Right lobe of liver (tissue), 6 donors: ENCODE measurements around the gene RAP1GAP2. TPM values are rescaled to one million over a fixed set of nuclear protein-coding genes. Genes with fewer than 3 reads are reported as not detected.

Experiments used
- ATAC-seq, 4 donors: fragments of 200-7000 bp; cut with Tn5 transposase; one replicate each; pipeline ENCODE4 v1.9.1; 2020; ENCODE audit warnings: mild to moderate bottlenecking in 4 of 4, moderate library complexity in 4 of 4
- DNase-seq, 3 donors: peaks; one replicate each; pipeline ENCODE4 v3.0.0-alpha.2; 2020
- H3K27ac ChIP-seq, 3 donors: fragments of 200-600 bp; one replicate each; pipeline ENCODE4 v1.8.0; 2022
- H3K27me3 ChIP-seq, 2 donors: fragments of 200-600 bp; one replicate each; pipeline ENCODE4 v1.8.0; 2022
- H3K36me3 ChIP-seq, 4 donors: fragments of 200-600 bp; sonication (generic) in 1 of 4; one replicate each; pipeline versions ENCODE4 v1.5.1 to v1.8.0; 2017 to 2022; ENCODE audit warnings: control low read depth in 1 of 4
- H3K4me1 ChIP-seq, 4 donors: fragments of 200-600 bp; sonication (generic) in 1 of 4; one replicate each; pipeline versions ENCODE4 v1.5.1 to v1.8.0; 2017 to 2022; ENCODE audit warnings: control low read depth in 1 of 4
- H3K4me3 ChIP-seq, 3 donors: fragments of 200-600 bp; one replicate each; pipeline ENCODE4 v1.8.0; 2022
- H3K9me3 ChIP-seq, 4 donors: fragments of 200-600 bp; sonication (generic) in 1 of 4; one replicate each; pipeline versions ENCODE4 v1.5.1 to v1.8.0; 2017 to 2022; ENCODE audit warnings: control low read depth in 1 of 4
- CTCF ChIP-seq, 4 donors: fragments of 200-600 bp in 3 of 4; fragments of 450-650 bp in 1 of 4; IDR thresholded peaks; one replicate each; pipeline versions ENCODE4 v1.5.1 to v1.8.0; 2016 to 2022; ENCODE audit warnings: antibody characterized with exemption in 4 of 4, mild to moderate bottlenecking in 2 of 4
- POLR2A ChIP-seq: fragments of 450-650 bp; IDR thresholded peaks from one replicate; pipeline ENCODE4 v1.6.1; 2017; ENCODE audit warnings: antibody characterized with exemption, mild to moderate bottlenecking
- WGBS: methylation state at CpG from one replicate; pipeline ENCODE4 v1.1.6; 2018; ENCODE audit warnings: low coverage, low lambda C conversion rate; ENCODE audit not compliant: insufficient coverage; ENCODE audit errors: missing lambda C conversion rate; 5-methylcytosine and 5-hydroxymethylcytosine counted together
- intact Hi-C, 2 donors: fragments of 100-400 bp; cut with DNase I; formaldehyde crosslinking; loops; one replicate each; pipeline versions ENCODE4 v1.11.2 to v1.14.1; 2022
- total RNA-seq, 6 experiments: library from RNA; depleted of rRNA in 2 of 6; stranded (reverse); fragments of >200 nt in 2 of 6; fragmentation: NEBNext Ultra II Directional in 3 of 6; extraction: Animal tissue kit (Norgen Biotek cat#: 25700) in 3 of 6; gene quantifications; one replicate each; pipeline versions ENCODE4 v1.1.0 to v1.2.4, GENCODE V29; 2016 to 2023
- donor health status: DM: no; HTN: yes; CAD: no.
- donor health status: DM: no; HTN: no; CAD: no.
- donor health status: DM: no; HTN: no; CAD: no.
- donor health status: DM: no; HTN: yes; CAD: no.
- donor health status: DM: no; HTN: yes; CAD: no.

Gene RAP1GAP2
- total RNA-seq, 6 experiments from 2014 or later, result 1.0 to 3.8 (median 1.8) TPM

GRCh38 chr17:2926019-2926650 lies 129.9 kb downstream of the RAP1GAP2 start:
- DNase-seq (no peak), ATAC-seq (no peak)
- Histone ChIP-seq H3K4me1 (no peaks in the 10 kb centered on the region), H3K27ac (no peak overlapping the region), H3K9me3 (no peaks in the 10 kb centered on the region), H3K27me3 (no peaks in the 10 kb centered on the region), H3K4me3 (no peak overlapping the region), H3K36me3 (no peaks in the 10 kb centered on the region)
- WGBS, result 61% methylated on average over 4 of the region's 14 CpGs
- intact Hi-C loops, result loop anchor here in 1 of 2 donors (10.0 kb wide), 1 partner anchor 71 kb away; no protein-coding TSS in a partner anchor
- TF ChIP-seq CTCF (IDR thresholded peaks at IDR 0.05), result no peak
- TF ChIP-seq POLR2A, result no peak

DNA sequence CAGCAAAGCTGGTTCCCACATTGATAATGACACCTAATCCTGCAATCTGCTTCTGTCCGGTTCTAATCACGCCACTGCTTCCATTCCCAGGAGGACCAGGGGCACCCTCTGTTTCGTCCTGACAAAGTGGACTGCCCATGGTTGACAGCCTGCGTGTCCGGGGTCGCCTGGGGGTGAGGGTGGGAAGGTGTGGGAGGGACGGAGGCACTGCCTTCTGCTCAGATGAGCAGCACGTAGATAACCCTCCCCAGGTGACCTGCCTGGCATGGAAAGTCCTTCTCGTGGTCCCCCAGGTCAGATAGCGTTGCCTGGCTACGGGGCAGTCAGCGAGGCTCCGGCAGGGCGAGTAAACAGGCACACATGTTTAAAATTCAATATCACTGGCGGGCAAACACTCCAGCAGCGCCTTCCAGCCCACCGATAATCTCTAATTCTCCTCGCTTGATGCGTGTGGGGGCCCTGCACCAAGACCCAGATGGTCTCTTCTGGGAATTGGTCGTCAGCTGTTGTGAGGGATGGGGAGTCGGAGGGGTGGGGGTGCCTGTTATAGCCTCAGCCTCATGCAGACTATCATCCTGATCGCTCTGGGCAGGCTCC lies 132.2 kb downstream of the RAP1GAP2 start:
- Histone ChIP-seq H3K4me3 (no peak overlapping the region), H3K9me3 (no peaks in the 10 kb centered on the region), H3K4me1 (no peaks in the 10 kb centered on the region), H3K27me3 (no peaks in the 10 kb centered on the region), H3K27ac (no peak overlapping the region), H3K36me3 (no peaks in the 10 kb centered on the region)
- ATAC-seq (no peak), DNase-seq (no peak)
- 59% methylated on average over 14 of the region's 22 CpGs for WGBS
- no peak for TF ChIP-seq CTCF (IDR thresholded peaks at IDR 0.05)
- TF ChIP-seq POLR2A, result no peak
- intact Hi-C loops, result loop anchor here in 1 of 2 donors (10.0 kb wide), 1 partner anchor 74 kb away; no protein-coding TSS in a partner anchor

- TF ChIP-seq POLR2A (no peak), CTCF (IDR thresholded peaks at IDR 0.05) (peak; percentile 47 to 58 (median 54))
- no peaks in the 10 kb centered on the region for H3K9me3 ChIP-seq
- no peak overlapping the region for H3K4me3 ChIP-seq
- no peaks in the 10 kb centered on the region for H3K27me3 ChIP-seq
- intact Hi-C loops, result loop anchor here in 1 of 2 donors (10.0 kb wide), 1 partner anchor 75 kb away; no protein-coding TSS in a partner anchor
- ATAC-seq (peak; percentile 62 to 80 (median 69)), DNase-seq (peak in 1 of 3 donors; percentile 40)
- H3K27ac ChIP-seq, result no peak overlapping the region
- no peaks in the 10 kb centered on the region for H3K36me3 ChIP-seq
- WGBS, result 42% methylated on average over 3 of the region's 15 CpGs
- no peaks in the 10 kb centered on the region for H3K4me1 ChIP-seq
Observed at GRCh38 chr17:2929881-2930533, 133.8 kb downstream of the RAP1GAP2 start.

DNA sequence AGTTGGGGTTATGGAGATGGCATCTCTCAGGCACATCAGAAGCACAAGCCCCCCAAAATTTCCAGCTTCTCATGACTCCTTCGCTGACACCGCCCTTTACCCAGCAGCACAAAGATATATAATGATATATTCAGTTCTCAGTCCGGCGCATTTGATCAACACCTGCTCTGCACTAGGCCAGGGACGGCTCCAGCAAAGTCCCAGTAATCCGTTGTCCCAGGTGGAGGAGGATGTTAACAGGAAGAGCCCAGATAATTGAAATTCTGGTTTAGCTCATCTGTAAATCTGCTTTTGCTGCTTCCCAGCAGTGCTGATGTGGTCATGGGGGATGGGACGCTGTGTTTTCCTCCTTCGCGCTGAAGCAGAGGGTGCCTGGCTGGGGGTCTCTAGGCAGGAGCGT lies 135.6 kb downstream of the RAP1GAP2 start:
- intact Hi-C loops, result no loop called here
- Histone ChIP-seq H3K36me3 (no peaks in the 10 kb centered on the region), H3K27me3 (no peaks in the 10 kb centered on the region), H3K4me1 (no peaks in the 10 kb centered on the region), H3K4me3 (no peak overlapping the region), H3K27ac (no peak overlapping the region), H3K9me3 (no peaks in the 10 kb centered on the region)
- no peak for TF ChIP-seq POLR2A
- no peak for TF ChIP-seq CTCF (IDR thresholded peaks at IDR 0.05)
- no peak for DNase-seq
- 81% methylated on average over 8 of the region's 10 CpGs for WGBS
- no peak for ATAC-seq
